GM21360 (cell line): ENCODE results near the gene ERVFRD-1.

Source experiments
- ATAC-seq: cut with Tn5 transposase; IDR thresholded peaks from one replicate; pipeline ENCODE4 v1.9.1; 2021; ENCODE audit warnings: mild to moderate bottlenecking, moderate library complexity; ENCODE audit not compliant: unreplicated experiment

The ERVFRD-1 gene

DNA sequence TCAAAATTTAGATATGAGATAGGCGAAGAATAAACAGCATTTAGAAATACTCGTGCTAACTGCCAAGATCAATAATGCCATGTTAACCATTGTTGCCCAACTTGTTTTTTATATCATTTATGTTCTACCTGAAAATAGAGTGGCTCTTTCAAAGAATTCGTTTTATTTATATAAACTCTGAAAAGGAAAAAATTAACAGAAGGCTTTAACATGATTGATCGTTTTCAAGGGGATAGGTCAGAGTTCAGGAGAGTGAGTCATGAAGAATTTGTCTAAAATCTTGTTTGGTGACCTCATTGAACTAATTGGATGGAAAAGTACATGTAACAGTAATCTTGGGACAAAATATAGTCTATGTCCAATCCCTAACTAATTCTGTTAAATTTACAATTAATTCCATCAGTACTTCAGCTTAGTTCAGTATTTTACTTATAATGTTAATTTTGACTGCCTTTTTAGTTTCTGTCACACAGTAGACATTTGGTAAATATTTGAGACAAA, 56.3 kb downstream of the ERVFRD-1 start:
- ATAC-seq, result no peak

DNA sequence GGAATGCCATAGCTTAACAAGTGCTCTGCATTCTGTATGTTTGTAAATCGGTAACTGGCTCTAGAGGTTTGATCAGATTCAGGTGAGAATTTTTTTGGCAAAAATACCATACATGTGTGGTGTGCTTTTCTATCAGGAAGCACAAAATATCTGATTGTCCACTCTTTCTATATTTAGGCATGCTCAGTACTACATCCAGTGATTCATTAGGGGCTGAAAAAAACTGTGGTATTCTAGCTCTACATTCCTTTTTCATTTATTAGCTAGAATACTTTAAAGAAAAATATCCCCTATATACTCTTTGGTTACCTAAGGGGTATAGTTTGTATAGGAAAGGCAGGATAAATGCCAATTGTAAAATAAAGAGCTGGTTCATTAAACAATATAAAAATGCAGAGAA, 56.8 kb downstream of the ERVFRD-1 start:
- ATAC-seq, result no peak

DNA sequence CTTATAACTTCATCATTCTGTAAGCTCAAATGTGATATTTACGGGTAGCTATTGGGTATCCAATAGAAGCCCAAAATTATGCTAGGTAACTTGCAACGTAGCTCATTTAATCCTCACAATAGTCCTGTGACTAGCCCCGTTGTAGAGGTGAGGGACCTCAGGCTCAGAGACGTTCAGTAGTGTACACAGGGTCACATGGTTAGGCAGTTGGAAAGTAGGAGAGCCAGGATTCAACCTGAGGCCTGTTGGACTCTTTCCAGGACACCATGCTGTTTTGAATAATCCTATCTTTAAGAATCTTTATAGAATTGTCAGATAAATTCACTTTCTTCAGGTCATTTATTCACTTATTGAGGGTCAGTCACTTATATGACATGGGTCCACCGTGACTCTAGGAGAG, 58.2 kb downstream of the ERVFRD-1 start:
- ATAC-seq, result no peak
